ENCODE results near the gene UMAD1. TPM values are rescaled to one million over a fixed set of nuclear protein-coding genes. Genes with fewer than 3 reads are reported as not detected.

Gene UMAD1
- total RNA-seq, 1 donor from 2014 or later = 21.6 TPM

DNA sequence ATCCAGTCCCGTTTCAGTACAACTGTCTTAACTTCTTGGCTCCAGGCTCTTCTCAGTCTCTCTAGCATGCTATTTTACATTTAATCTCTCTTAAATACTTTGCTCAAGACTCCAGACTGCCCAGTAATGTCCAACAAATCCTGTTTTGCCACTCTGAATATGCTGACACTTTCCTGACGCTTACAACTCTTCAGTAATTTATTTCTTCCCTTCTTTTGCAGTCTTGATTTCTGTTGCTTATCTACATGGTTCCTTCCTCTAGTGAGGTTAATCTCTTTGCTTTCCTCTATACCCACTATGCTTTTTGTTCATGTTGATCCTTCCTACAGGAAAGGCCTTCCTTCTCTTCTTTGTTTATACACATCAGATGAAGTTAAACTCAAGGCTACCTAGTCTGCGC lies 23.7 kb downstream of the UMAD1 start:
- DNase-seq (no peak), ATAC-seq (no peak)
- Histone ChIP-seq H3K27me3 (ENCODE audit: low read depth) (no peaks in the 10 kb centered on the region), H3K9me3 (peaks cover 3% of the 10 kb centered on the region), H3K4me1 (peaks cover 18% of the 10 kb centered on the region), H3K27ac (no peak overlapping the region), H3K4me3 (no peak overlapping the region), H3K36me3 (no peaks in the 10 kb centered on the region)
- TF ChIP-seq, protein P1, sequence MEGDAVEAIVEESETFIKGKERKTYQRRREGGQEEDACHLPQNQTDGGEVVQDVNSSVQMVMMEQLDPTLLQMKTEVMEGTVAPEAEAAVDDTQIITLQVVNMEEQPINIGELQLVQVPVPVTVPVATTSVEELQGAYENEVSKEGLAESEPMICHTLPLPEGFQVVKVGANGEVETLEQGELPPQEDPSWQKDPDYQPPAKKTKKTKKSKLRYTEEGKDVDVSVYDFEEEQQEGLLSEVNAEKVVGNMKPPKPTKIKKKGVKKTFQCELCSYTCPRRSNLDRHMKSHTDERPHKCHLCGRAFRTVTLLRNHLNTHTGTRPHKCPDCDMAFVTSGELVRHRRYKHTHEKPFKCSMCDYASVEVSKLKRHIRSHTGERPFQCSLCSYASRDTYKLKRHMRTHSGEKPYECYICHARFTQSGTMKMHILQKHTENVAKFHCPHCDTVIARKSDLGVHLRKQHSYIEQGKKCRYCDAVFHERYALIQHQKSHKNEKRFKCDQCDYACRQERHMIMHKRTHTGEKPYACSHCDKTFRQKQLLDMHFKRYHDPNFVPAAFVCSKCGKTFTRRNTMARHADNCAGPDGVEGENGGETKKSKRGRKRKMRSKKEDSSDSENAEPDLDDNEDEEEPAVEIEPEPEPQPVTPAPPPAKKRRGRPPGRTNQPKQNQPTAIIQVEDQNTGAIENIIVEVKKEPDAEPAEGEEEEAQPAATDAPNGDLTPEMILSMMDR (IDR thresholded peaks at IDR 0.05) = no peak
- intact Hi-C loops (cut with DNase I) = no loop called here

DNA sequence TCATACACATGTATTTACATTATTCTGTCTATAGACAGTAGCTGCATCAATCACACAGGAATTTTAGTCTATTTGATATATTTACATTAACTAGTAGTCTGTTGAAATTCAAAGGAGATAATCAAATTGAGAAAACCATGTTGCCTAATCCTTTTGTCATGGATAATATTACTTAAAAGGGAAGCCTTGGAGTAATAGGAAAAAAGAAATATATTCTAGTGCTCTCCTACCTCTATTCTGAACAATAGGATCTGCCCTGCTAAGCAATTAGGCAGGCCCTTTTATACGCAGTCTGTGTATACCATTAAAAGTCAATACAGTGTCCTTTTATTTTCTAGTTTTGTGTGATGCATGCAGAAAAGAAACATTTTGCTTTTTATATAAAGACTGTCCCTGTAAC lies 24.5 kb downstream of the UMAD1 start:
- H3K36me3 ChIP-seq = no peaks in the 10 kb centered on the region

DNA sequence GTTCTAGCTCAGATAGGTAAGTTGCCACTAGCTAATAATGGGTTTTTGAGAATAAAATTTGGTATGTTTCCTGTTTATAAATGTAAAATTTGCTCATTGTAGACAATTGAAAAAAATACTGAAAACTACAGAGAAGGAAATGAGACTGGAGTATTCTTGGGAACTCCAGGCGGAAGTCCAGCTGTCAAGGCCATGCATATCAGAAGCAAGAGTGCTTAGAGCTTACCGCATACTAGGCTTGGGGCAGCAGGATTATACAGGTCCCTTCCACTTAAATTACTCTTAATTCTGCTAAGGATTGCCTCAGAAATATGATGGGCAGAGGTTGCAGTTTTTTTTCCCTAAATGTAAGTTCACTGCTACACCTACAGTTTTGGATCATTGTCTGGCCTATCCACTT lies 26.6 kb downstream of the UMAD1 start:
- Histone ChIP-seq H3K36me3 (no peaks in the 10 kb centered on the region), H3K27ac (no peak overlapping the region), H3K9me3 (no peaks in the 10 kb centered on the region), H3K4me1 (peaks cover 18% of the 10 kb centered on the region), H3K27me3 (ENCODE audit: low read depth) (no peaks in the 10 kb centered on the region), H3K4me3 (no peak overlapping the region)
- ATAC-seq (no peak), DNase-seq (no peak)
- TF ChIP-seq, protein P1 (IDR thresholded peaks at IDR 0.05) = no peak
- intact Hi-C loops (cut with DNase I) = no loop called here

More for the DNA sequence above, 24.5 kb downstream of the UMAD1 start:
- peaks cover 18% of the 10 kb centered on the region for H3K4me1 ChIP-seq
- H3K4me3 ChIP-seq = no peak overlapping the region
- no peak for ATAC-seq
- DNase-seq = no peak
- intact Hi-C loops (cut with DNase I) = no loop called here
- H3K27me3 ChIP-seq (ENCODE audit: low read depth) = no peaks in the 10 kb centered on the region
- TF ChIP-seq, protein P1 (IDR thresholded peaks at IDR 0.05) = no peak
- no peak overlapping the region for H3K27ac ChIP-seq
- H3K9me3 ChIP-seq = peaks cover 2% of the 10 kb centered on the region

GRCh38 chr7:7668706-7669105 lies 28.2 kb downstream of the UMAD1 start:
- DNase-seq (no peak), ATAC-seq (peak; percentile 67 to 70)
- intact Hi-C loops (cut with DNase I) = no loop called here
- Histone ChIP-seq H3K4me3 (no peak overlapping the region), H3K9me3 (no peaks in the 10 kb centered on the region), H3K27ac (no peak overlapping the region), H3K4me1 (peaks cover 18% of the 10 kb centered on the region), H3K36me3 (peaks cover 3% of the 10 kb centered on the region), H3K27me3 (ENCODE audit: low read depth) (no peaks in the 10 kb centered on the region)
- TF ChIP-seq, protein P1 (IDR thresholded peaks at IDR 0.05) = no peak

DNA sequence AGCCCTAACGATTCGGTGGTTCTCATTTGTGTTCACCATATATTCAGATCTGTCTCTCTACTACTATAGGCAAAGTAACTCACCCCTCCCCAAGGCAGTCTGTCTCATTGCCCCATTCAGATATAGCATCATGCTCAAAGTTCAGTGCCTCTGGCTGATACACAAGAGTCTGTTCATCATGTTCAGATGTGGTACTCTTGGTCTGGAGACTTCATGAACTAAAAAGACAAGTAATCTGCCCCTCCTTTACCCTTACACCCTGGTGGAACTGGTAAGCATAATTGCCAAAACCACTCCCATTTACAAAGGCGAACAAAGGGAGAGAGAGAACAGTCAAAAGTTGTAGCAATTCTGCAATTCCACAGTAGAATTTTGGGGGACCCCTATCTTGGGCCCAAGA lies 29.9 kb downstream of the UMAD1 start:
- ATAC-seq = no peak
- intact Hi-C loops (cut with DNase I) = no loop called here
- TF ChIP-seq, protein P1 (IDR thresholded peaks at IDR 0.05) = no peak
- Histone ChIP-seq H3K4me3 (no peak overlapping the region), H3K36me3 (peaks cover 14% of the 10 kb centered on the region), H3K4me1 (peaks cover 8% of the 10 kb centered on the region), H3K27me3 (ENCODE audit: low read depth) (no peaks in the 10 kb centered on the region), H3K27ac (no peak overlapping the region), H3K9me3 (no peaks in the 10 kb centered on the region)
- no peak for DNase-seq

DNA sequence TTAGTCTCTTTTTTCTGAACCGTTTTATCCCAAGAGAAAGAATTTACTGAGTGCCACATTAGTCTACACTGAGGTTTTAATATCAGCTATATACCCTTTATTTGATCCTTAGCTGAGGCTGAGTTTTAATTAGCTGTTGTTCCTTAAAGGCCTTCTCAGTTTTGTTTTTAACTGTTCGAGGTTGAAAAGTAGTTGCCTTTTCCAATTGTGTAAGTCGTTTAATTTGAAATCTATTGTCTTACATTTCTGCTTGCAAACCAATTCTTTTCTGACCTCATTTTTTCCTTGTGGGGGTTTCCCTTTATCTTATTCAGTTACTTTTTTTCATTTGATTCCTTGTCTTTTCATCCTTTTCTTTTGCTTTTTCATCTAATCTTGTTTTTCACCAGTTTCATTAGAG lies 30.8 kb downstream of the UMAD1 start:
- ATAC-seq = no peak
- H3K4me1 ChIP-seq = peaks cover 8% of the 10 kb centered on the region
- H3K27me3 ChIP-seq (ENCODE audit: low read depth) = no peaks in the 10 kb centered on the region
- intact Hi-C loops (cut with DNase I) = no loop called here
- TF ChIP-seq, protein P1 (IDR thresholded peaks at IDR 0.05) = no peak
- H3K4me3 ChIP-seq = no peak overlapping the region
- no peak for DNase-seq
- no peaks in the 10 kb centered on the region for H3K9me3 ChIP-seq
- peaks cover 21% of the 10 kb centered on the region for H3K36me3 ChIP-seq
- no peak overlapping the region for H3K27ac ChIP-seq
